Glutamatergic neuron (in vitro differentiated cells): ENCODE measurements around the gene STIMATE. TPM values are rescaled to one million over a fixed set of nuclear protein-coding genes. Genes with fewer than 3 reads are reported as not detected.
A peak's percentile ranks its signal among the peaks of the same experiment; 100 is the strongest.

Source experiments
- DNase-seq: peaks from one replicate; pipeline ENCODE4 v3.0.0; 2022
- H3K27ac Mint-ChIP-seq: one replicate; pipeline ENCODE4 v1.8.0; 2020; ENCODE audit warnings: mild to moderate bottlenecking, mixed read lengths, inconsistent platforms; ENCODE audit not compliant: unreplicated experiment
- H3K27me3 Mint-ChIP-seq: one replicate; pipeline ENCODE4 v1.8.0; 2020; ENCODE audit warnings: mild to moderate bottlenecking, moderate library complexity, mixed read lengths, inconsistent platforms; ENCODE audit not compliant: unreplicated experiment
- H3K36me3 Mint-ChIP-seq: one replicate; pipeline ENCODE4 v1.8.0; 2020; ENCODE audit warnings: mild to moderate bottlenecking, mixed read lengths, inconsistent platforms; ENCODE audit not compliant: unreplicated experiment
- H3K4me1 Mint-ChIP-seq: one replicate; pipeline ENCODE4 v1.8.0; 2020; ENCODE audit warnings: mild to moderate bottlenecking, low read depth, mixed read lengths, inconsistent platforms; ENCODE audit not compliant: unreplicated experiment
- H3K4me3 Mint-ChIP-seq: one replicate; pipeline ENCODE4 v1.8.0; 2020; ENCODE audit warnings: mild to moderate bottlenecking, mixed read lengths, inconsistent platforms; ENCODE audit not compliant: unreplicated experiment
- H3K9me3 Mint-ChIP-seq: one replicate; pipeline ENCODE4 v1.8.0; 2020; ENCODE audit warnings: mild to moderate bottlenecking, moderate library complexity, mixed read lengths, inconsistent platforms; ENCODE audit not compliant: unreplicated experiment
- total RNA-seq: library from RNA; stranded (reverse); fragmentation: NEBNext Ultra II Directional; extraction: Animal tissue kit (Norgen Biotek cat#: 25700); gene quantifications from one replicate; pipeline ENCODE4 v1.2.1, GENCODE V29; 2021; ENCODE audit not compliant: unreplicated experiment
- TF ChIP-seq, protein P1 (sequence below): fragments of 200-600 bp; sonication (generic); IDR thresholded peaks from one replicate; pipeline ENCODE4 v1.5.0; 2021; ENCODE audit not compliant: partially characterized antibody, unreplicated experiment

The STIMATE gene
- total RNA-seq, 1 donor from 2014 or later, result 23.0 TPM

DNA sequence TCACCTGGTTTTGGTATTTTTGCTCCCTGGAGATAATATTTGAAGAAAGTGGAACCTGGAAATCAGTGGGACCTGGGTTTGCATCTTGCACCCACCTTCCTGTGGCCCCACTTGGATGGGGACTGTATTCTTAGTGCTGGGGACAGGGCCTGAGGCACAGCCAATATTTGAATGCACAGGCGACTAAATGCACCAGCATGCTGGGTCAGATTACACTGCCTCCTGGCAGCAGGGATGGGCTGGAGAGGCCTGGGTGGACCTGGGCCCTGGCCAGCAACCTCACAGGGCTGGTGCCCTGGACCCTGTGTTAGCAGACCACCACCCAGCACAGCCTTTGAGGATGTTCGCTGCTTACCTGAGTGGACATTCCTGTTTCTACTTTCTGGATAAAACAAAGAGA lies 77.4 kb downstream of the STIMATE start:
- no peak for DNase-seq
- no peak overlapping the region for H3K4me3 Mint-ChIP-seq
- TF ChIP-seq, protein P1, sequence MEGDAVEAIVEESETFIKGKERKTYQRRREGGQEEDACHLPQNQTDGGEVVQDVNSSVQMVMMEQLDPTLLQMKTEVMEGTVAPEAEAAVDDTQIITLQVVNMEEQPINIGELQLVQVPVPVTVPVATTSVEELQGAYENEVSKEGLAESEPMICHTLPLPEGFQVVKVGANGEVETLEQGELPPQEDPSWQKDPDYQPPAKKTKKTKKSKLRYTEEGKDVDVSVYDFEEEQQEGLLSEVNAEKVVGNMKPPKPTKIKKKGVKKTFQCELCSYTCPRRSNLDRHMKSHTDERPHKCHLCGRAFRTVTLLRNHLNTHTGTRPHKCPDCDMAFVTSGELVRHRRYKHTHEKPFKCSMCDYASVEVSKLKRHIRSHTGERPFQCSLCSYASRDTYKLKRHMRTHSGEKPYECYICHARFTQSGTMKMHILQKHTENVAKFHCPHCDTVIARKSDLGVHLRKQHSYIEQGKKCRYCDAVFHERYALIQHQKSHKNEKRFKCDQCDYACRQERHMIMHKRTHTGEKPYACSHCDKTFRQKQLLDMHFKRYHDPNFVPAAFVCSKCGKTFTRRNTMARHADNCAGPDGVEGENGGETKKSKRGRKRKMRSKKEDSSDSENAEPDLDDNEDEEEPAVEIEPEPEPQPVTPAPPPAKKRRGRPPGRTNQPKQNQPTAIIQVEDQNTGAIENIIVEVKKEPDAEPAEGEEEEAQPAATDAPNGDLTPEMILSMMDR, result no peak
- H3K36me3 Mint-ChIP-seq, result no peaks in the 10 kb centered on the region
- peaks cover 6% of the 10 kb centered on the region for H3K9me3 Mint-ChIP-seq
- H3K27me3 Mint-ChIP-seq, result no peaks in the 10 kb centered on the region
- H3K27ac Mint-ChIP-seq, result peak overlapping the region; percentile 26
- H3K4me1 Mint-ChIP-seq, result peaks cover 9% of the 10 kb centered on the region

- Mint-ChIP-seq H3K4me3 (no peak overlapping the region), H3K4me1 (peaks cover 9% of the 10 kb centered on the region), H3K27ac (no peak overlapping the region), H3K9me3 (peaks cover 6% of the 10 kb centered on the region), H3K36me3 (no peaks in the 10 kb centered on the region), H3K27me3 (no peaks in the 10 kb centered on the region)
- TF ChIP-seq, protein P1, result no peak
- no peak for DNase-seq
These were observed 79.5 kb downstream of the STIMATE start for GRCh38 chr3:52817860-52818259.

DNA sequence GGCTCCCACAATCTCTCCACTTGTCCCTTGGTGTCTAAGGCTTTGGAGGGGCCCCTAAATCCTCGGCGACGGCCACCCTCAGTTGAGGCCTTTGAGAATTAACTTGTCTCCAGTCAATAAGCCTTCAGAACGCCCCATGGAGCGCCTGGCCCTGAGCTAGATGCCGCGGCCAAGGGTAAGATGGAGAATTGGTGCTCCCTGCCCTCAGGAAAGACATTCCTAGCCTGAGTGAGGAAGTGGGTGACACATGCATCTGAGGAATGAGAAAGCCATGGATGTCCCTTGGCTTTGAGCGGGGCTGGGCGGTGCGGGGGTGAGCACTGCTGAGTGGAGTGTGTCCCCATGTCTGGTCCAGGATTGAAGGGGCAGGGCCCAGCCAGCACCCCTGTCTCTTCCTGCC lies 80.1 kb downstream of the STIMATE start:
- TF ChIP-seq, protein P1, result no peak
- H3K36me3 Mint-ChIP-seq, result no peaks in the 10 kb centered on the region
- H3K27me3 Mint-ChIP-seq, result no peaks in the 10 kb centered on the region
- no peak for DNase-seq
- peaks cover 9% of the 10 kb centered on the region for H3K4me1 Mint-ChIP-seq
- H3K27ac Mint-ChIP-seq, result no peak overlapping the region
- peaks cover 6% of the 10 kb centered on the region for H3K9me3 Mint-ChIP-seq
- no peak overlapping the region for H3K4me3 Mint-ChIP-seq

DNA sequence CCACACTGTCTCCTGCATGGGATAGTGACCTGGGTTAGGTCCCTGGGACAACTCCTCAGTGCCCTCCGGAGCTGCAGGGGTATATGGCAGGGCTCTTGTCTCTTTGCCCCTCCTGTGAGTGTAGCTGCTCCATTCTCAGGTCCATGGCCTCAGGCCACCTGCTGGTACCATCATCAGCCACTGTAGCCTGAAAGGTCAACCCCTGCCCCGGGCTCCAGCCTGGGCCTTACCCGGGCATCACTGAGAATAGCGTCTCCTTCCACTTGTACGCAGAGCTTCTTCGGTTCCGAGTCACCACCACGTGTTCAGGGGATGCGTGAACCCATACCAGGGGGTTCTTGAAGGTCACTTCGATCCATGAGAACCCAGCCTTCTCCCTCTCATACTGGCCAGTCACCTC lies 80.7 kb downstream of the STIMATE start:
- H3K4me3 Mint-ChIP-seq, result no peak overlapping the region
- TF ChIP-seq, protein P1, result no peak
- H3K36me3 Mint-ChIP-seq, result no peaks in the 10 kb centered on the region
- no peak overlapping the region for H3K27ac Mint-ChIP-seq
- peaks cover 4% of the 10 kb centered on the region for H3K9me3 Mint-ChIP-seq
- no peak for DNase-seq
- H3K27me3 Mint-ChIP-seq, result no peaks in the 10 kb centered on the region
- H3K4me1 Mint-ChIP-seq, result peaks cover 9% of the 10 kb centered on the region

- H3K4me1 Mint-ChIP-seq, result peaks cover 9% of the 10 kb centered on the region
- no peaks in the 10 kb centered on the region for H3K27me3 Mint-ChIP-seq
- TF ChIP-seq, protein P1, result no peak
- H3K36me3 Mint-ChIP-seq, result no peaks in the 10 kb centered on the region
- peaks cover 5% of the 10 kb centered on the region for H3K9me3 Mint-ChIP-seq
- DNase-seq, result no peak
- H3K4me3 Mint-ChIP-seq, result no peak overlapping the region
- no peak overlapping the region for H3K27ac Mint-ChIP-seq
These were observed 81.1 kb downstream of the STIMATE start for GRCh38 chr3:52816199-52816598.
